Measurements from ENCODE around the gene CENPN.

DNA sequence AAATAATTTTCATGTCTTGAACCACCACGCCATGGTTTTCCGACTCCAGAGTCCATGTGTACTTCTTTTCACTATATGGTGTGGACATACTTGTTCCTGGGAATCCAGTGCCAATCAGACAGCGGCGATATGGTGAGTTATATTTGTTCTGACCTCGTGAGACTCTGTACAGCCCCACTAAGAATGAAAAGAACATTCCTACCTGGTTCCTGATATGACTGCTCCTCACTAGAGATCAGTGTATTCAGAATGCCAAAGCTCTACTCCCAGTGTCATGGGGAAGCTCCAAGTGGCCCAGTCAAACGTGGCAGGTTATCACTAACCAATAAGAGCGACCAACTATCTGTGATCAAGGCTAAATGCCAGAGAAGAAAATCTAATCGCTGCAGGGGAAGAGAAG is 64.0 kb downstream of the CENPN start:
- TF ChIP-seq POLR2A (IDR thresholded peaks at IDR 0.05): no peak
- TF ChIP-seq, protein P1, sequence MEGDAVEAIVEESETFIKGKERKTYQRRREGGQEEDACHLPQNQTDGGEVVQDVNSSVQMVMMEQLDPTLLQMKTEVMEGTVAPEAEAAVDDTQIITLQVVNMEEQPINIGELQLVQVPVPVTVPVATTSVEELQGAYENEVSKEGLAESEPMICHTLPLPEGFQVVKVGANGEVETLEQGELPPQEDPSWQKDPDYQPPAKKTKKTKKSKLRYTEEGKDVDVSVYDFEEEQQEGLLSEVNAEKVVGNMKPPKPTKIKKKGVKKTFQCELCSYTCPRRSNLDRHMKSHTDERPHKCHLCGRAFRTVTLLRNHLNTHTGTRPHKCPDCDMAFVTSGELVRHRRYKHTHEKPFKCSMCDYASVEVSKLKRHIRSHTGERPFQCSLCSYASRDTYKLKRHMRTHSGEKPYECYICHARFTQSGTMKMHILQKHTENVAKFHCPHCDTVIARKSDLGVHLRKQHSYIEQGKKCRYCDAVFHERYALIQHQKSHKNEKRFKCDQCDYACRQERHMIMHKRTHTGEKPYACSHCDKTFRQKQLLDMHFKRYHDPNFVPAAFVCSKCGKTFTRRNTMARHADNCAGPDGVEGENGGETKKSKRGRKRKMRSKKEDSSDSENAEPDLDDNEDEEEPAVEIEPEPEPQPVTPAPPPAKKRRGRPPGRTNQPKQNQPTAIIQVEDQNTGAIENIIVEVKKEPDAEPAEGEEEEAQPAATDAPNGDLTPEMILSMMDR (IDR thresholded peaks at IDR 0.05): no peak
- no peak for TF ChIP-seq POLR2AphosphoS5 (IDR thresholded peaks at IDR 0.05)

Measured in breast epithelium (tissue), 3 donors.